HL-60/S4 (cell line): ENCODE data around the gene BAIAP3.
"Not testable (repeated sequence)": the region's sequence is repeated elsewhere in the genome, so short reads cannot be mapped to it uniquely, and the experiment has no call there.

Experiments used
- in situ Hi-C: fragments of 300-500 bp; cut with MboI; formaldehyde crosslinking; loops from 2 replicates; pipeline ENCODE4 v1.14.3; 2022; ENCODE audit warnings: low sequenced_read_pairs

BAIAP3 gene

GRCh38 chr16:1317479-1318267 lies 15.8 kb upstream of the BAIAP3 start:
- in situ Hi-C loops, result no loop called here

GRCh38 chr16:1318268-1318545 lies 15.2 kb upstream of the BAIAP3 start:
- in situ Hi-C loops, result no loop called here

- in situ Hi-C loops, result no loop called here
Measured at GRCh38 chr16:1319041-1319440, 14.4 kb upstream of the BAIAP3 start.

DNA sequence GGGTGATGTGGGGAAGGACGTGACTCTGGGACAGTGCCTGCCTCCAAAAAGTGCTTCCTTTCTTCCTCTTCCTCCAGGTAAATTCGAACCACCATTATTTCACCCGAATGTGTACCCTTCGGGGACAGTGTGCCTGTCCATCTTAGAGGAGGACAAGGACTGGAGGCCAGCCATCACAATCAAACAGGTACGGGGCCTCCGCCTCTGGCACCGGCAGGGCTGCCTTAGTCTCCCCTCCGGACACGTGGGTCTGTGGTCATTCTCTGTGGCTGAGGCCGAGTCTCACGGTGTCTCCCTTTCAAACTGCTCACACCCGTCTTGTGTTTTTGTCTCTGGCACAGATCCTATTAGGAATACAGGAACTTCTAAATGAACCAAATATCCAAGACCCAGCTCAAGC lies 13.3 kb upstream of the BAIAP3 start:
- in situ Hi-C loops, result no loop called here

GRCh38 chr16:1320658-1321240 lies 12.7 kb upstream of the BAIAP3 start:
- in situ Hi-C loops, result no loop called here

DNA sequence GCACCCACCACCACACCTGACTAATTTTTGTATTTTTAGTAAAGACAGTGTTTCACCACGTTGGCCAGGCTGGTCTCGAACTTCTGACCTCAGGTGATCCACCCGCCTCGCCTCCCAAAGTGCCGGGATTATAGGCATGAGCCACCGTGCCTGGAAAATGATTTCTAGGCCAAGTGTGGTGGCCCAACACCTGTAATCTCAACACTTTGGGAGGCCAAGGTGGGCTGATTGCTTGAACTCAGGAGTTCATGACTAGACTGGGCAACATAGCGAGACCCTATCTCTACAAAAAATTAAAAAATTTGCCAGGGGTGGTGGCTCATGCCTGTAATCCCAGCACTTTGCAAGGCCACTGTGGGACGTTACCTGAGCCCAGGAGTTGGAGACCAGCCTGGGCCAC lies 11.0 kb upstream of the BAIAP3 start:
- in situ Hi-C loops, result no loop called here

DNA sequence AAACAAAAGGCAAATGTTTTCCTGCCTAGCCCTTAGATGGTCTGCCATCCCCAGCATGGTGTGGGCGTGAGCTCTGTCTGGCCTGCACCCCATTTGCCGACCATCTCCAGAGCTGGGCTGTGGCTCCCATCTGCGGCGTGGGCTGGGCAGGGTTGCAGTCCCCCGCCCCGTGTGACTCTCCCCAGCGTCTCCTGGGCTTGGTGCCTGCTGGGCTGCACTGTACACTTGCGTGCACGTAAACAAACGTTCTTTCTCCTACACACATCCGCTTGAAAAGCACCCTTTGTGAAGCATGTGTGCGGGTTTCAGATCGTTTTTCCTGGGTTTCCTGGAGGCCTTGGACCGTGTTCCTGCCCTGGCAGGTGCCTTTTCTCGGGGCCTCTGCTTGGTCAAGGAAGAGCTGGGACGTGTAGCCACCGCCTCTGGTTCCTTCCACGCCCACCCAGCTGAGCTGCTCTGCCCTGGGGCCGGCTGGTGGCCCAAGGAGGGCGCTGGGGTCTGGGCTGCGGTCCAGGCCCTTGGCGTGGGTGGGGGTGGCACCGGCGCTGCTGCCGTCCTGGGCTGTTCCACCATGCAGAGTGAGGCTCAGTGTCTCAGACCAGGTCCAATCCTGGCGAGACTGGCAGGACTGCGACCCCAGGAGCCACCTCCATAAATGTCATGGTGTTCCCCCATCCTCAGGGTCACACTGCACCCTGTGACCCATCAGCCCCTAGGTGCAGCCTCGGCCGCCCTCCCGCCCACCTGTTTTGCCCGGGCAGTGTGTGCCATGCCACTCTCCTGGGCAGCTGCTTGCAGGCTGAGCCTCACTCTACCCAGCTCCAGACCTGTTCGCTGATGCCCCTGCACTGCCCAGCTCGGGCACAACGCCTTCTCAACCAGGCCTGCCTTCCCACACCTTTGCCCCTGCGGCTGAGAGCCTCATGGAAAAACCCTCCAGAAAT lies 9.9 kb upstream of the BAIAP3 start:
- in situ Hi-C loops, result no loop called here

DNA sequence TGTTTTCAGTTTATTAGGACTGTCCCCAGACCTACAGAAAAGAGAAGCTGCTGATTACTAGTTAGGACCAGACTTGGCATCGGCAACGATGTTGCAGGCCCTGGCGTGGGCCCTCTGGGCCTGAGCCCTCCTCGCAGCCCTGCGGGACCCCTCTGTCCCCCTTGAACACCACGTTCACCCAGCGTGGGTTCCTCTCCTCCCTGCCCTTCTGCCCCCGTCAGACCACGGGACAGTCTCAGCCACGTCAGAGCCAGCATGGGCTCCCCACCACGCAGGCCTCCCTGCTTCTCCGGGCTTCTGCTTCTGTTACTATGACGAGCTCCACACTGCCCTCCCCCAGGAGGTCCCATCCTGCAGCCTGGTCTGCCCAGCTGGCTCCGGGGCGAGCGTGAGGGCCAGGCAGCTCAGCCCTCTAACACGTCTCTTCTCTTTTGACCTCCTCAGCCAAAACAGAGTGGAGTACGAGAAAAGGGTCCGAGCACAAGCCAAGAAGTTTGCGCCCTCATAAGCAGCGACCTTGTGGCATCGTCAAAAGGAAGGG lies 9.1 kb upstream of the BAIAP3 start:
- in situ Hi-C loops, result no loop called here

- in situ Hi-C loops, result no loop called here
Measured at GRCh38 chr16:1325261-1325660, 8.2 kb upstream of the BAIAP3 start.

DNA sequence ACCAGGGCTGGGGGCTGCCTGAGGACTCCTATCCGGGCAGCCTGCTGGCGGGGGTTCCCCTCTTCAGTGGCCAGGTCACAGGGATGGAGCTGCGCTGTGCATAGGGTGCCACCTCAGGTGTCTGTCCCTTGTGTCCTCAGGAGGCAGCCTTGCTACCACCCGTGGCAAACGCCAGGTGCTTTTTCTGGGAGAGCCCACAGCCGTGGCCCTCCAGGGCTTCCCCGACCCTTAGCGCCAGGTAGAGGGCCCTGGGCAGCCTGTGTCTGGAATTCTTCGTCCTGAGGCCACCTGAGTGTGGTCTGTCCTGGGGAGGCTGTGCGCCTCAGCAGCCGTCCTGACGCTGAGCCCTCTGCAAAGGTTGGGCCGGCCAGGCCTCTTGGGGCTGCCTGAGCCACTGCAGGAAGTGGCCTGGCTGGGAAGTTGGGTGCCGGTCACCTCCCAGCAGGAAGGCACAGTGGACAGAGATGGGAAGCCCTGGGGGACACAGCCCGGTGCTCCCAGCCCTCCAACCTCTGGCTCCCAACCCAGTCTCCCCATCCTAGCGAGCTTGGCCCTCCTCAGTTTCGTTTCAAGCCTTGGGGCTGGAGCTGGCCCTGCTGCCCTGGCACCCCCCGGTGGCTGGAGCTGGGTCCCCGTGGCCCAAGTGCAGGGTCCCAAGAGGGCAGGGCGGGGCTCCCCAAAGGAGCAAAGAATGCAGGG lies 7.6 kb upstream of the BAIAP3 start:
- in situ Hi-C loops, result no loop called here

- in situ Hi-C loops, result no loop called here
Measured at GRCh38 chr16:1326391-1326790, 7.1 kb upstream of the BAIAP3 start.

DNA sequence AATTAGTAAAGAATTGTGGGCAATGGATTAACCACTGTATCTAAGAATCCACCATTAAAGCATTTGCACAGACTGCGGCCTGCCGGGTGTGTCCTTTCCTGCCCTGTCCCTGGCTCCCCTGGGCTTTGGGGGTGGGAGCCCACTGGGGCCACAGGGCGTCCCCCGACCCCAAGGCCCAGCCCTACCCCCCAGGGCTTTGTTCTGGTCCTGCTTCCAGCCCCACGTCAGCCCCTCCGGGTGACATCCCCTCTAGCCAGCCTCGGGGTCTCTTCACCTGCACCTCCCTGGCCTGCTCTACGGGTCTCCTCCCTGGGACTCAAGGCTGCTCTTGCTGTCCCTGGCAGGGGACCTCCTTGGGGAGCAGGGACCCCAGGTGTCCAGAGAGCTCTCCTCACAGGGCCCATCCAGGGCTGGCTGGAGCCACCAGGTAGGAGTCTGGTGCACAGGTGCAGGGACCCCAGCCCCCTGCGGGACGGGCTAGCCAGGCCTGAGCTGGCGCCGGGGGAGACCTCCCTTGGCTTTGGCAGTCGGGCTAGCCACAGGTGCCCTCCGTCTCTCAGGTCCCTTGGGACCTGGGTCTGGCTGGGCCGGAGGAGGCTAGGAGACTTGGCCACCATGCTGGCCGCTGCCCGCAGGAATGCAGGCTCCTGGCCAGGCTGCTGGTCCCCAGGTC lies 6.4 kb upstream of the BAIAP3 start:
- in situ Hi-C loops, result no loop called here

DNA sequence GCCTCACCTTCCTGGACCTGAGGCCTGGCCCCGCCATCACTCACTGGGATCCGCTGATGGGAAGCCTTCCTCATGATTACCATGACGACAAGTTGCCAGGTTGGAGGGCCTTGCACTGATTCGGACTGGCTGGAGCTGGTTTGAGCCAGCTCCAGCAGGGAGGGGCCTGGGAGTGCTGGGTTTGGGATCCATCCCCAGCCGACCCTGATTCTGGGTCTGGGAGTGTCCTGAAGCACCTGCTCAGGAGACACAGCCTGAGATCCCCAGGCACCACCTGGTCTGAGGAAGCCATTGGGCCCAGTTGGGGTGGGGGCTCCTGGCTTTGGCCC lies 5.9 kb upstream of the BAIAP3 start:
- in situ Hi-C loops, result no loop called here

GRCh38 chr16:1328136-1328535 lies 5.3 kb upstream of the BAIAP3 start:
- in situ Hi-C loops, result not testable (repeated sequence)

DNA sequence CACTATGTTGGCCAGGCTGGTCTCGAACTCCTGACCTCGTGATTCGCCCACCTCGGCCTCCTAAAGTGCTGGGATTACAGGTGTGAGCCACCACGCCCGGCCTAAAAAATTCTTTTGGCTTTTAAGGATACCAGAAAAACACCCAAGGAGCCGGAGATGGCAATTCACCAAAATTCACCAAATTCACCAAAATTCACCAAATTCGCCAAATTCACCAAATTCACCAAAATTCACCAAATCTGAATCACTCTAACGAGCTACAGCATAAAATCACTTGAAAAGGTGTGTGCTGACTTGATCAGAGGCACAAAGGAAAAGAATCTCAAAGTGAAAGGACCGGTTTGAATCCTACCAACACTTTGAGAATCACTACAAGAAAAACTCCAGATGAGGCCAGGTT lies 4.5 kb upstream of the BAIAP3 start:
- in situ Hi-C loops, result not testable (repeated sequence)

- in situ Hi-C loops, result no loop called here
Measured at GRCh38 chr16:1330260-1330914, 3.1 kb upstream of the BAIAP3 start.

GRCh38 chr16:1330931-1331711 lies 2.3 kb upstream of the BAIAP3 start:
- in situ Hi-C loops, result no loop called here

GRCh38 chr16:1331712-1332617 lies 1.5 kb upstream of the BAIAP3 start:
- in situ Hi-C loops, result no loop called here
